ENCODE measurements around the gene ADAMTS8.

DNA sequence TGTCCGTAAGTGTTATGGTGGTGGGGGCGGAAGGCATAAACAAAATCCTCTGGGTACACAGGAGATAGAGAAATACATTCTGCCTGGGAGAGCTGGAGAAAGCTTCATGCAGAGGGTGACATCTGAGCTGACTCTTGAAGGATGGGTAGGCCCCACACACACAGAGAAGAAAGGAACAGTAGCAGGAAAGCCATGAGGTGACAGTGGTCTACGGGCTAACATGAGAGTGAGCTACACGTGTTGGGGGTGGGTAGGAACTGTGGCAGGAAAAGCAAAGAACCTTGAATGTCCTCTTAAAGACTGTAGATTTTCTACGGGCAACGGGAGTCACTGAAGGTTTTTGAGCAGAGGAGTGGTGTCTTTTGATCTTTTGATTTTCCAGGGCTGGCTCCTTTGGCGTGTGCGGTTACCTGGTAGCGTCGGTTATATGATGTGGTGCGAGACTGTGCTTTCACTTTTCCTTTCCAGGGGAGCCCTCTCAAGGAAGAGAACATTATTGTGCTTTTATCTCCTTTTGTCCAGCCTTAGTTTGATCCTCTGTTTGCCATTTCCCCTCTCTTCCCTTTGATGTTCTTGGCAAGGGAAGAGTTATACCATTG is 39.7 kb downstream of the ADAMTS8 start:
- no peak for TF ChIP-seq YY1 (IDR thresholded peaks at IDR 0.05)
- TF ChIP-seq, protein P1, sequence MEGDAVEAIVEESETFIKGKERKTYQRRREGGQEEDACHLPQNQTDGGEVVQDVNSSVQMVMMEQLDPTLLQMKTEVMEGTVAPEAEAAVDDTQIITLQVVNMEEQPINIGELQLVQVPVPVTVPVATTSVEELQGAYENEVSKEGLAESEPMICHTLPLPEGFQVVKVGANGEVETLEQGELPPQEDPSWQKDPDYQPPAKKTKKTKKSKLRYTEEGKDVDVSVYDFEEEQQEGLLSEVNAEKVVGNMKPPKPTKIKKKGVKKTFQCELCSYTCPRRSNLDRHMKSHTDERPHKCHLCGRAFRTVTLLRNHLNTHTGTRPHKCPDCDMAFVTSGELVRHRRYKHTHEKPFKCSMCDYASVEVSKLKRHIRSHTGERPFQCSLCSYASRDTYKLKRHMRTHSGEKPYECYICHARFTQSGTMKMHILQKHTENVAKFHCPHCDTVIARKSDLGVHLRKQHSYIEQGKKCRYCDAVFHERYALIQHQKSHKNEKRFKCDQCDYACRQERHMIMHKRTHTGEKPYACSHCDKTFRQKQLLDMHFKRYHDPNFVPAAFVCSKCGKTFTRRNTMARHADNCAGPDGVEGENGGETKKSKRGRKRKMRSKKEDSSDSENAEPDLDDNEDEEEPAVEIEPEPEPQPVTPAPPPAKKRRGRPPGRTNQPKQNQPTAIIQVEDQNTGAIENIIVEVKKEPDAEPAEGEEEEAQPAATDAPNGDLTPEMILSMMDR (IDR thresholded peaks at IDR 0.05; ENCODE audit: low read depth, low read length, missing input control): no peak
- TF ChIP-seq ATF3 (IDR thresholded peaks at IDR 0.05): no peak
- no peak for TF ChIP-seq SP1 (IDR thresholded peaks at IDR 0.05)
- no peak for TF ChIP-seq EGR1 (IDR thresholded peaks at IDR 0.05; ENCODE audit: low read depth in 2 of 2)
- no peak for TF ChIP-seq RAD21 (IDR thresholded peaks at IDR 0.05)
- TF ChIP-seq TAF1 (conservative IDR thresholded peaks at IDR 0.05): no peak
- no peak for TF ChIP-seq ZBTB33 (IDR thresholded peaks at IDR 0.05)

All from liver (tissue), 3 donors.